Heart left ventricle (tissue), 16 donors: ENCODE data around the gene TARBP1. TPM values are rescaled to one million over a fixed set of nuclear protein-coding genes. Genes with fewer than 3 reads are reported as not detected.

Source experiments
- ATAC-seq, 4 donors: fragments of 200-7000 bp; cut with Tn5 transposase; one replicate each; pipeline ENCODE4 v1.9.1; 2020 to 2022; ENCODE audit warnings: moderate library complexity in 4 of 4, mild to moderate bottlenecking in 3 of 4, moderate number of reproducible peaks in 1 of 4
- DNase-seq, 5 donors: peaks; one replicate each; pipeline ENCODE4 v3.0.0-alpha.2; 2020
- H3K27ac ChIP-seq, 12 donors: fragments of 200-600 bp; sonication (generic) in 4 of 12; one replicate each; pipeline versions ENCODE4 v1.5.0 to v1.8.0; 2016 to 2022; ENCODE audit warnings: mild to moderate bottlenecking in 2 of 12
- H3K27me3 ChIP-seq, 9 donors: fragments of 200-600 bp; sonication (generic) in 2 of 9; one replicate each; pipeline versions ENCODE4 v1.5.1 to v1.8.0; 2016 to 2022; ENCODE audit warnings: mild to moderate bottlenecking in 3 of 9
- H3K36me3 ChIP-seq, 9 donors: fragments of 200-600 bp; sonication (generic) in 2 of 9; one replicate each; pipeline versions ENCODE4 v1.5.0 to v1.8.0; 2018 to 2022; ENCODE audit warnings: mild to moderate bottlenecking in 2 of 9
- H3K4me1 ChIP-seq, 12 donors: fragments of 200-600 bp; sonication (generic) in 4 of 12; one replicate each; pipeline versions ENCODE4 v1.5.0 to v1.8.0; 2016 to 2022; ENCODE audit warnings: mild to moderate bottlenecking in 3 of 12
- H3K4me3 ChIP-seq, 12 donors: fragments of 200-600 bp; sonication (generic) in 4 of 12; one replicate each; pipeline versions ENCODE4 v1.5.0 to v1.8.0; 2017 to 2022; ENCODE audit warnings: mild to moderate bottlenecking in 9 of 12, moderate library complexity in 4 of 12
- H3K9me3 ChIP-seq, 12 donors: fragments of 200-600 bp; sonication (generic) in 4 of 12; one replicate each; pipeline versions ENCODE4 v1.5.0 to v1.8.0; 2016 to 2022; ENCODE audit warnings: mild to moderate bottlenecking in 1 of 12
- POLR2A ChIP-seq, 2 donors: fragments of 450-650 bp; IDR thresholded peaks; one replicate each; pipeline ENCODE4 v1.6.1; 2017; ENCODE audit warnings: antibody characterized with exemption in 2 of 2, mild to moderate bottlenecking in 2 of 2, moderate library complexity in 2 of 2
- WGBS, 4 donors: extraction: QIAGEN DNeasy Blood & Tissue Kit in 2 of 4; methylation state at CpG; one replicate each; pipeline versions ENCODE4 v1.1.5 to v1.1.7; 2013 to 2018; 5-methylcytosine and 5-hydroxymethylcytosine counted together
- intact Hi-C, 10 donors: fragments of 100-400 bp; cut with DNase I; formaldehyde crosslinking; loops; one replicate each; pipeline versions ENCODE4 v1.11.1 to v1.14.2; 2022
- polyA plus RNA-seq, 2 donors: library from polyadenylated mRNA; stranded (reverse); fragments of 200-250 nt; gene quantifications; one replicate each; pipeline ENCODE4 v1.2.3, GENCODE V29; 2013
- total RNA-seq, 9 donors: library from RNA; depleted of rRNA in 2 of 9; stranded (reverse); fragments of >200 nt in 2 of 9; fragmentation: NEBNext Ultra II Directional in 3 of 9; extraction: Animal tissue kit (Norgen Biotek cat#: 25700) in 3 of 9; gene quantifications; one replicate each; pipeline versions ENCODE4 v1.1.0 to v1.2.4, GENCODE V29; 2016 to 2023
- TF ChIP-seq, protein P1 (sequence below), 12 donors: fragments of 200-600 bp; sonication (generic) in 4 of 12; IDR thresholded peaks; one replicate each; pipeline versions ENCODE4 v1.5.0 to v1.8.0; 2018 to 2022; ENCODE audit warnings: antibody characterized with exemption in 12 of 12, mild to moderate bottlenecking in 5 of 12
- donor health status: ischemic (EF 13 %, LVEDD 7.1; RV severe dilation, severe dysfunction).
- donor health status: healthy with polysubstance abuse.
- donor health status: DM: no; HTN: yes; CAD: no.
- donor health status: DM: no; HTN: no; CAD: no.
- donor health status: ischemic (EF 25% LVEDD 6.9; RV normal size, moderate dysfunction).
- donor health status: ischemic (EF 25% LVEDD 5.7; RV mildly dilated, moderate dysfunction).
- donor health status: healthy.
- donor health status: DM: yes; HTN: yes; CAD: no.
- donor health status: ischemic (EF 35%, LVEDD 5.7; RV mildly dilated, moderate dysfunction).
- donor health status: nonischemic (EF 11% LVEDD 7.7; RV severe dilation, severe dysfunction).
- donor health status: DM: yes; HTN: yes; CAD: no.
- donor health status: PGD.
- donor health status: ischemic (EF 29% LVEDD 5.4; RV normal size, mild dysfunction).
- donor health status: nonischemic (EF 23%, LVEDD 6.1; RV moderate dilation, normal function).

The TARBP1 gene
- total and polyA plus RNA-seq, 11 donors = 4.8 to 18.2 (median 9.9) TPM

DNA sequence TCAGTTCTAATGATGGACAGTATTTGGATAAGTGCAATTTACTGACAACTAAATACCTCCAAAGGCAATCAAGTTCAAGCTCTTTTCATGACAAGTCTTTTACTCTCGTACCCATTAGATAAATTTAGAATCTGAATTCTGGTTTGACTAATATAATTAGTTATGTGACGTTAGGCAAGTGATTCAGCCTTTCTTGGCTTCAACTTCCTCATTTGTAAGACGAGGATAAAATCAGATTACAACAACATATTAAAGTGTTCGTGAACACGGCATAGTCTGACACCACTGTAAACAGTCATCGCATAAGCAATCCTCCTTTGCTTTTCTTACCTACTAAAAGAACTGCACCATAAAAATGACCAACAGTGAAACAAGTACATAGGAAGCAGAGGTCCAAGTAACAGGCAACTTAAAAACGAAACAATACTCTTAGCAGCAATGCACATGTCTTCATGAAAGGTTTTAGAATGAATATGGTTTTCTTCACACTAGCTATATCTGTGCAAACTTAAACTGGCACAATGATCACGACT lies 80.1 kb downstream of the TARBP1 start:
- Histone ChIP-seq H3K9me3 (no peaks in the 10 kb centered on the region), H3K36me3 (peaks cover 0 to 23% (median 6%) of the 10 kb centered on the region in 9 donors), H3K4me3 (peak overlapping the region in 3 of 12 donors; percentile 2 to 30 (median 12)), H3K27me3 (no peaks in the 10 kb centered on the region), H3K4me1 (peaks cover 0 to 47% (median 0%) of the 10 kb centered on the region in 12 donors), H3K27ac (peak overlapping the region in 1 of 12 donors; percentile 72)
- 69 to 74% (median 73%) methylated on average over 8 of the region's 8 CpGs for WGBS, 4 donors
- ATAC-seq (peak in 1 of 4 donors; percentile 42), DNase-seq (no peak)
- intact Hi-C loops = no loop called here
- no peak for TF ChIP-seq POLR2A (IDR thresholded peaks at IDR 0.05)
- TF ChIP-seq, protein P1, sequence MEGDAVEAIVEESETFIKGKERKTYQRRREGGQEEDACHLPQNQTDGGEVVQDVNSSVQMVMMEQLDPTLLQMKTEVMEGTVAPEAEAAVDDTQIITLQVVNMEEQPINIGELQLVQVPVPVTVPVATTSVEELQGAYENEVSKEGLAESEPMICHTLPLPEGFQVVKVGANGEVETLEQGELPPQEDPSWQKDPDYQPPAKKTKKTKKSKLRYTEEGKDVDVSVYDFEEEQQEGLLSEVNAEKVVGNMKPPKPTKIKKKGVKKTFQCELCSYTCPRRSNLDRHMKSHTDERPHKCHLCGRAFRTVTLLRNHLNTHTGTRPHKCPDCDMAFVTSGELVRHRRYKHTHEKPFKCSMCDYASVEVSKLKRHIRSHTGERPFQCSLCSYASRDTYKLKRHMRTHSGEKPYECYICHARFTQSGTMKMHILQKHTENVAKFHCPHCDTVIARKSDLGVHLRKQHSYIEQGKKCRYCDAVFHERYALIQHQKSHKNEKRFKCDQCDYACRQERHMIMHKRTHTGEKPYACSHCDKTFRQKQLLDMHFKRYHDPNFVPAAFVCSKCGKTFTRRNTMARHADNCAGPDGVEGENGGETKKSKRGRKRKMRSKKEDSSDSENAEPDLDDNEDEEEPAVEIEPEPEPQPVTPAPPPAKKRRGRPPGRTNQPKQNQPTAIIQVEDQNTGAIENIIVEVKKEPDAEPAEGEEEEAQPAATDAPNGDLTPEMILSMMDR (IDR thresholded peaks at IDR 0.05) = no peak

DNA sequence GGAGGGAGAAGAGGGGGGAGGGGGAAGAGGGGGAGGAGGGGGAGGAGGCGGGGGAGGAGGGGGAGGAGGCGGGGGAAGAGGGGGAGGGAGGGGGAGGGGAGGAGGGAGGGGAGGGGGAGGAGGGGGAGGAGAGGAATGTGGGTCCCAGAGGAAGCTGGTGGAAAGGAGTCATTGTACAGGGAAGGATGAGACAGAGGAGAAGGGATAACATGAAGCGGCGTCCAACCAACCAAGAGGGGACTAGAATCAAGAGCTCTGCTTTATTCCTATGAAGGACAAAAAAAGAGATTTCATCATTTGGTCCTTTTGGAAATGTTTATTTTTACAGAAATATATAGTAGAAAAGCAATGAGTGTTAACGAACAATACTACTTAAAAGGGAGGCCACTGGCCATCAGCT lies 81.2 kb downstream of the TARBP1 start:
- H3K27ac ChIP-seq = peak overlapping the region in 1 of 12 donors; percentile 72
- H3K4me3 ChIP-seq = no peak overlapping the region
- H3K27me3 ChIP-seq = no peaks in the 10 kb centered on the region
- ATAC-seq = no peak
- 60 to 84% (median 65%) methylated on average over 3 to 4 of the region's 5 CpGs for WGBS, 4 donors
- H3K9me3 ChIP-seq = no peaks in the 10 kb centered on the region
- intact Hi-C loops = no loop called here
- H3K36me3 ChIP-seq = peaks cover 0 to 31% (median 18%) of the 10 kb centered on the region in 9 donors
- peaks cover 0 to 47% (median 0%) of the 10 kb centered on the region in 12 donors for H3K4me1 ChIP-seq
- TF ChIP-seq, protein P1 (IDR thresholded peaks at IDR 0.05) = no peak
- no peak for DNase-seq

DNA sequence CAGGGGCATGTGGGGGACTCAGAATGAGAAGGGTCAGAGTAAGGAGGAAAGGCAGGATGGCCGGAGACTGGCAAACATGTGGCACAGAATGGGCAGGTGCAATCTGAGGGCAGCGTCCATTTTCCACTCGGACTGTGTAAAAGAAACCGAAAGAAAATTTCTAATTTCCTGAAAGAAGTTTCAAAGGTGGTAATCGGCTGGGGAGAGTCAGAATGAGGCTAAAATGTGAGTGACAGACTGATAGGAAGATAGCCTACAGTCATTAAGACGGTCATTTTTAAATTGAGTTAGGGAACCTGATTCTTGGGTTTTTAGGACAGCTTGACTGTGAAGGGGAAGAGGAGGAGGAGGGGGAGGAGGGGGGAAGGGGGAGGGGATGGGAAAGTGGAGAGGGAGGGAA lies 82.1 kb downstream of the TARBP1 start:
- Histone ChIP-seq H3K36me3 (peaks cover 0 to 40% (median 26%) of the 10 kb centered on the region in 9 donors), H3K4me1 (peaks cover 0 to 44% (median 0%) of the 10 kb centered on the region in 12 donors), H3K4me3 (no peak overlapping the region), H3K9me3 (no peaks in the 10 kb centered on the region), H3K27ac (no peak overlapping the region), H3K27me3 (no peaks in the 10 kb centered on the region)
- intact Hi-C loops = no loop called here
- ATAC-seq (no peak), DNase-seq (no peak)
- WGBS, 4 donors = 88 to 91% (median 89%) methylated on average over 6 of the region's 6 CpGs
- no peak for TF ChIP-seq POLR2A (IDR thresholded peaks at IDR 0.05)
- TF ChIP-seq, protein P1 (IDR thresholded peaks at IDR 0.05) = no peak

DNA sequence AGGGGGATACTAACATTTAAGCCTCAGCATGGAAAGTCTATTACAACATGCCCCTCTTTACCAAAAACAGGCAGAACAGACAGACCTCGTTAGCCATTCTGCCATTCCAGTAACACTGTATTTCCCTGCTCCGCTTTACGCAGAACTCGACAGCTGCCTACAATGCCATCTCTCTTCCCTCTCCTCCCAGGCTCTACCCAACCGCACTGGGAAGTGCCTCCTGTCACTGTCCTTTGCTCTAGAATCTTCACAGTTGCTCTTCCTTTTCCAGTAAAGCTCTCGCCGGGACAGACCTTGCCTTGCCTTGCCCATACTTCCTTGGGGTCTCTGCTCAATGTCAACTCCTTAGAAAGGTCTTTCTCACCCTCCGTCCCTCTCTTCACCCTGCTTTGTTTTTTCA lies 82.9 kb downstream of the TARBP1 start:
- 92 to 96% (median 94%) methylated on average over 8 of the region's 8 CpGs for WGBS, 4 donors
- Histone ChIP-seq H3K27ac (no peak overlapping the region), H3K36me3 (peaks cover 0 to 48% (median 33%) of the 10 kb centered on the region in 9 donors), H3K4me3 (no peak overlapping the region), H3K4me1 (peaks cover 0 to 36% (median 0%) of the 10 kb centered on the region in 12 donors), H3K9me3 (no peaks in the 10 kb centered on the region), H3K27me3 (no peaks in the 10 kb centered on the region)
- TF ChIP-seq POLR2A (IDR thresholded peaks at IDR 0.05) = no peak
- TF ChIP-seq, protein P1 (IDR thresholded peaks at IDR 0.05) = no peak
- DNase-seq (no peak), ATAC-seq (no peak)
- intact Hi-C loops = no loop called here
